Measurements from ENCODE around the gene STOML1.

STOML1 gene

GRCh38 chr15:73937726-73938125, 54.4 kb downstream of the STOML1 start:
- in situ Hi-C loops (cut with MboI; ENCODE audit: low sequenced_read_pairs, unreplicated experiment), result no loop called here
- DNase-seq (ENCODE audit: low spot score), result no peak
- TF ChIP-seq, protein P1, sequence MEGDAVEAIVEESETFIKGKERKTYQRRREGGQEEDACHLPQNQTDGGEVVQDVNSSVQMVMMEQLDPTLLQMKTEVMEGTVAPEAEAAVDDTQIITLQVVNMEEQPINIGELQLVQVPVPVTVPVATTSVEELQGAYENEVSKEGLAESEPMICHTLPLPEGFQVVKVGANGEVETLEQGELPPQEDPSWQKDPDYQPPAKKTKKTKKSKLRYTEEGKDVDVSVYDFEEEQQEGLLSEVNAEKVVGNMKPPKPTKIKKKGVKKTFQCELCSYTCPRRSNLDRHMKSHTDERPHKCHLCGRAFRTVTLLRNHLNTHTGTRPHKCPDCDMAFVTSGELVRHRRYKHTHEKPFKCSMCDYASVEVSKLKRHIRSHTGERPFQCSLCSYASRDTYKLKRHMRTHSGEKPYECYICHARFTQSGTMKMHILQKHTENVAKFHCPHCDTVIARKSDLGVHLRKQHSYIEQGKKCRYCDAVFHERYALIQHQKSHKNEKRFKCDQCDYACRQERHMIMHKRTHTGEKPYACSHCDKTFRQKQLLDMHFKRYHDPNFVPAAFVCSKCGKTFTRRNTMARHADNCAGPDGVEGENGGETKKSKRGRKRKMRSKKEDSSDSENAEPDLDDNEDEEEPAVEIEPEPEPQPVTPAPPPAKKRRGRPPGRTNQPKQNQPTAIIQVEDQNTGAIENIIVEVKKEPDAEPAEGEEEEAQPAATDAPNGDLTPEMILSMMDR (IDR thresholded peaks at IDR 0.05; ENCODE audit: borderline replicate concordance, control extremely low read depth, extremely low read depth, insufficient read depth, missing control alignments), result no peak

- TF ChIP-seq, protein P1 (IDR thresholded peaks at IDR 0.05; ENCODE audit: borderline replicate concordance, control extremely low read depth, extremely low read depth, insufficient read depth, missing control alignments), result no peak
- in situ Hi-C loops (cut with MboI; ENCODE audit: low sequenced_read_pairs, unreplicated experiment), result no loop called here
- DNase-seq (ENCODE audit: low spot score), result no peak
Measured at GRCh38 chr15:73937296-73937695, 54.8 kb downstream of the STOML1 start.

DNA sequence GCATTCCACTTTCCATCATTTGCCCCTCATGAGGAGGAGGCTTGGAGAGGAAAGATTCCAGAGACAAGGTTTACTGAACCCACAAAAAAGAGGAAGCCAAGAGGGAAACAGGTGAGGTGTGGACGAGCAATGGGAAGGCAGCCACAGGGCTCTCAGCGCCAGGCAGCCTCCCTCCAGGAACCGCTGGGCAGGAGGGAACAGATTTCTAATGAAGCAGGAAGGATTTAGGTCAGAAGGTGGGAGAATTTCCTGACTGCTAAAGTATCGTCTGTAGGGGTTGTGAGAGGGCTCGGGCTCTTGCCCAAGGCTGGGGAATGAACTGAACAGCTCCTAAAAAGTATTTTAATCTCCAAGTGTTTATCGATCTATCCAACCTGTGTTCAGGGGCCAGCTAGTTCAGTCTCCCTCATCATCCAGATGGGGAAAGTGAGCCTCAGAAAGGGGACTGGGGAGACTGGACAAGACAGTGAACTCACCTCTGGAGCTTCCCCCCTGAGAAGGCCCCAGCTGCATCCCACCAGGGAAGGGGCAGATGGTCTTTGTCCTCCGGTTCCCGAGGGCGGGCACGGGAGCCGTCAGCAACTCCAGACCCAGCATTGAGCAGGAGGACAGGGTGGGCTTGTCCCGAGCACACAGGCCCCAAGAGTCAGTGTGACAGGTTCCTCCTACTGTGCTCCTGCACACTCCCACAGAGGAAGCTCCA, 55.4 kb downstream of the STOML1 start:
- DNase-seq (ENCODE audit: low spot score), result no peak
- in situ Hi-C loops (cut with MboI; ENCODE audit: low sequenced_read_pairs, unreplicated experiment), result no loop called here
- TF ChIP-seq, protein P1 (IDR thresholded peaks at IDR 0.05; ENCODE audit: borderline replicate concordance, control extremely low read depth, extremely low read depth, insufficient read depth, missing control alignments), result no peak

DNA sequence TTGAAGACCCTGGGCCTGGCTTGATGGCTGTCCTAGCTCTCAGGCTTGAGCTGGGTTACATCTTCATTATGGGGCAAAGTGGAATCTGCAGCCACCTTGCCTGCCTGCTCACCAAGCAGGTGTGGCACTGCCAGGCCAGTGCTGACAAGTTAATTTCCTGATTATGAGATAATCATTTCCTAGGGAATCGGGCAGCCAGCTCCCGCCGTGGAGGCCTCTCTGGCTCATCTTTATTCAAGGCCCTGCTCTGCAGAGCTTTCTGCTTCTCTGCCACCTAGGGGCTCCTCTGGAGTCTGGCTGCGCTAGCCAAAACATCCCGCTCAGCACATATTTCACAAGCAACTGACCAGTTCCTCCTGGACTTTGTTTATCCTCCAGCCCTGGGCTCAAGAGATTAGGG, 55.9 kb downstream of the STOML1 start:
- in situ Hi-C loops (cut with MboI; ENCODE audit: low sequenced_read_pairs, unreplicated experiment), result no loop called here
- TF ChIP-seq, protein P1 (IDR thresholded peaks at IDR 0.05; ENCODE audit: borderline replicate concordance, control extremely low read depth, extremely low read depth, insufficient read depth, missing control alignments), result no peak
- DNase-seq (ENCODE audit: low spot score), result no peak

DNA sequence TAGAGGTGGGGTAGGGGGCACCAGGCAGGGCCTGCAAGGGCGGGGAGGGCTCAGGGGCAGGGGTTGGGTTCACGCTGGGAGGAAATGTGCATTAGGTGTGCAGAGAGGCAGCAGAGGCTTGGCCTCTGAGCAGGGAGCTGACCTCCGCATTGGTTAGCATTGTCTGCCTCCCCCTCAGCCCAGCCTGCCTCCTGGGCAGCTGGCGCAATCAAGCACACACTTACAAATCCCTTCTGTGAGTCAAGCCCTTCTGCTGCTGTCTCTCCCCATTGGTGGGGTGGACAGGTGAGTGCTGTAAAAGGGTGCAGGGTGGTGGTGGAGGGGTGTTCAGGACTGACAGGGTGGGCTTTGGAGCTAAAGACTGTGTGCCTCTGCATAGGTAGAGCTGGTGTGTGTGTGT, 56.5 kb downstream of the STOML1 start:
- in situ Hi-C loops (cut with MboI; ENCODE audit: low sequenced_read_pairs, unreplicated experiment), result no loop called here
- TF ChIP-seq, protein P1 (IDR thresholded peaks at IDR 0.05; ENCODE audit: borderline replicate concordance, control extremely low read depth, extremely low read depth, insufficient read depth, missing control alignments), result no peak
- DNase-seq (ENCODE audit: low spot score), result no peak

- TF ChIP-seq, protein P1 (IDR thresholded peaks at IDR 0.05; ENCODE audit: borderline replicate concordance, control extremely low read depth, extremely low read depth, insufficient read depth, missing control alignments), result no peak
- no peak for DNase-seq (ENCODE audit: low spot score)
- in situ Hi-C loops (cut with MboI; ENCODE audit: low sequenced_read_pairs, unreplicated experiment), result no loop called here
Measured at GRCh38 chr15:73934281-73934680, 57.8 kb downstream of the STOML1 start.

Measured in GM13976 (cell line).